ENCODE results near the gene BTNL8. TPM values are rescaled to one million over a fixed set of nuclear protein-coding genes. Genes with fewer than 3 reads are reported as not detected.

The BTNL8 gene
- total RNA-seq, 1 experiment from 2014 or later, result not detected

- intact Hi-C loops (cut with micrococcal nuclease), result loop anchor here (1.0 to 5.0 kb wide), 2 partner anchors 85 to 303 kb away; no protein-coding TSS in a partner anchor
- Histone ChIP-seq H3K79me2 (ENCODE audit: low read length) (no peaks in the 10 kb centered on the region), H3K27me3 (ENCODE audit: low read length) (no peaks in the 10 kb centered on the region), H3K9me2 (replicated peaks; ENCODE audit: low read length) (no peaks in the 10 kb centered on the region), H3K36me3 (ENCODE audit: low read depth, low read length) (no peaks in the 10 kb centered on the region), H3K9ac (ENCODE audit: low read length) (no peak overlapping the region), H3K4me3 (ENCODE audit: low read length) (no peak overlapping the region), H3K27ac (ENCODE audit: low read length) (no peak overlapping the region), H3K4me1 (ENCODE audit: insufficient read depth, low read length) (peaks cover 13% of the 10 kb centered on the region), H3K4me2 (ENCODE audit: low read length) (no peak overlapping the region), H3K9me3 (ENCODE audit: low read length) (no peaks in the 10 kb centered on the region), H3F3A (ENCODE audit: low read length, unreplicated experiment) (no peaks in the 10 kb centered on the region), H2AFZ (ENCODE audit: low read length) (no peak overlapping the region), H4K20me1 (ENCODE audit: low read length) (no peaks in the 10 kb centered on the region)
- TF ChIP-seq EZH2 (IDR thresholded peaks at IDR 0.05; ENCODE audit: low read length, unreplicated experiment) (no peak), EZH2phosphoT487 (IDR thresholded peaks at IDR 0.05; ENCODE audit: borderline replicate concordance, low read length) (no peak)
- TF ChIP-seq, protein P1, sequence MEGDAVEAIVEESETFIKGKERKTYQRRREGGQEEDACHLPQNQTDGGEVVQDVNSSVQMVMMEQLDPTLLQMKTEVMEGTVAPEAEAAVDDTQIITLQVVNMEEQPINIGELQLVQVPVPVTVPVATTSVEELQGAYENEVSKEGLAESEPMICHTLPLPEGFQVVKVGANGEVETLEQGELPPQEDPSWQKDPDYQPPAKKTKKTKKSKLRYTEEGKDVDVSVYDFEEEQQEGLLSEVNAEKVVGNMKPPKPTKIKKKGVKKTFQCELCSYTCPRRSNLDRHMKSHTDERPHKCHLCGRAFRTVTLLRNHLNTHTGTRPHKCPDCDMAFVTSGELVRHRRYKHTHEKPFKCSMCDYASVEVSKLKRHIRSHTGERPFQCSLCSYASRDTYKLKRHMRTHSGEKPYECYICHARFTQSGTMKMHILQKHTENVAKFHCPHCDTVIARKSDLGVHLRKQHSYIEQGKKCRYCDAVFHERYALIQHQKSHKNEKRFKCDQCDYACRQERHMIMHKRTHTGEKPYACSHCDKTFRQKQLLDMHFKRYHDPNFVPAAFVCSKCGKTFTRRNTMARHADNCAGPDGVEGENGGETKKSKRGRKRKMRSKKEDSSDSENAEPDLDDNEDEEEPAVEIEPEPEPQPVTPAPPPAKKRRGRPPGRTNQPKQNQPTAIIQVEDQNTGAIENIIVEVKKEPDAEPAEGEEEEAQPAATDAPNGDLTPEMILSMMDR (conservative IDR thresholded peaks at IDR 0.05; ENCODE audit: low read depth, low read length), result no peak
- DNase-seq (peak; percentile 1), ATAC-seq (no peak)
- CTCF ChIA-PET, result interaction anchor here (0.6 to 1.0 kb wide), 2 partner anchors 9 to 16 kb away, joined by 3 to 18 read pairs; no protein-coding TSS in a partner anchor
- POLR2A ChIA-PET (ENCODE audit: unreplicated experiment), result no interaction called here
- BruUV-seq (replicated peaks), result no TSS peak
Observed at GRCh38 chr5:180869587-180869986, 29.4 kb upstream of the BTNL8 start.

- H3K9me3 ChIP-seq (ENCODE audit: low read length), result no peaks in the 10 kb centered on the region
- DNase-seq, result peak; percentile 1
- ATAC-seq, result no peak
- H3K9me2 ChIP-seq (replicated peaks; ENCODE audit: low read length), result no peaks in the 10 kb centered on the region
- H3K27me3 ChIP-seq (ENCODE audit: low read length), result no peaks in the 10 kb centered on the region
- TF ChIP-seq, protein P1 (conservative IDR thresholded peaks at IDR 0.05; ENCODE audit: low read depth, low read length), result no peak
- TF ChIP-seq EZH2phosphoT487 (IDR thresholded peaks at IDR 0.05; ENCODE audit: borderline replicate concordance, low read length) (no peak), EZH2 (IDR thresholded peaks at IDR 0.05; ENCODE audit: low read length, unreplicated experiment) (no peak)
- no peak overlapping the region for H2AFZ ChIP-seq (ENCODE audit: low read length)
- H4K20me1 ChIP-seq (ENCODE audit: low read length), result no peaks in the 10 kb centered on the region
- no peak overlapping the region for H3K9ac ChIP-seq (ENCODE audit: low read length)
- intact Hi-C loops (cut with micrococcal nuclease), result no loop called here
- no peak overlapping the region for H3K4me2 ChIP-seq (ENCODE audit: low read length)
- ChIA-PET CTCF (interaction anchor here (0.6 kb wide), 1 partner anchor 58 kb away, joined by 5 read pairs; no protein-coding TSS in a partner anchor), POLR2A (ENCODE audit: unreplicated experiment) (no interaction called here)
- no peaks in the 10 kb centered on the region for H3K36me3 ChIP-seq (ENCODE audit: low read depth, low read length)
- H3K79me2 ChIP-seq (ENCODE audit: low read length), result no peaks in the 10 kb centered on the region
- no peaks in the 10 kb centered on the region for H3F3A ChIP-seq (ENCODE audit: low read length, unreplicated experiment)
- no peak overlapping the region for H3K27ac ChIP-seq (ENCODE audit: low read length)
- no peak overlapping the region for H3K4me3 ChIP-seq (ENCODE audit: low read length)
- BruUV-seq (replicated peaks), result no TSS peak
- peaks cover 12% of the 10 kb centered on the region for H3K4me1 ChIP-seq (ENCODE audit: insufficient read depth, low read length)
Observed at GRCh38 chr5:180870276-180871068, 28.5 kb upstream of the BTNL8 start.

- Histone ChIP-seq H3K36me3 (ENCODE audit: low read depth, low read length) (no peaks in the 10 kb centered on the region), H3K4me3 (ENCODE audit: low read length) (no peak overlapping the region), H3K9ac (ENCODE audit: low read length) (no peak overlapping the region), H4K20me1 (ENCODE audit: low read length) (no peaks in the 10 kb centered on the region), H3K9me2 (replicated peaks; ENCODE audit: low read length) (no peaks in the 10 kb centered on the region), H3K4me1 (ENCODE audit: insufficient read depth, low read length) (no peaks in the 10 kb centered on the region), H3K9me3 (ENCODE audit: low read length) (no peaks in the 10 kb centered on the region), H3K79me2 (ENCODE audit: low read length) (no peaks in the 10 kb centered on the region), H3F3A (ENCODE audit: low read length, unreplicated experiment) (no peaks in the 10 kb centered on the region), H2AFZ (ENCODE audit: low read length) (no peak overlapping the region), H3K27me3 (ENCODE audit: low read length) (no peaks in the 10 kb centered on the region), H3K4me2 (ENCODE audit: low read length) (no peak overlapping the region), H3K27ac (ENCODE audit: low read length) (no peak overlapping the region)
- DNase-seq (no peak), ATAC-seq (no peak)
- POLR2A ChIA-PET (ENCODE audit: unreplicated experiment), result no interaction called here
- no TSS peak for BruUV-seq (replicated peaks)
- CTCF ChIA-PET, result no interaction called here
- TF ChIP-seq, protein P1 (conservative IDR thresholded peaks at IDR 0.05; ENCODE audit: low read depth, low read length), result no peak
- no peak for TF ChIP-seq EZH2 (IDR thresholded peaks at IDR 0.05; ENCODE audit: low read length, unreplicated experiment)
- intact Hi-C loops (cut with micrococcal nuclease), result no loop called here
Observed at GRCh38 chr5:180872419-180872818, 26.5 kb upstream of the BTNL8 start.

Measured in PC-3 (cell line).